Measurements from ENCODE around the gene EDAR. TPM values are rescaled to one million over a fixed set of nuclear protein-coding genes. Genes with fewer than 3 reads are reported as not detected.

Gene EDAR
- total RNA-seq, 5 donors from 2014 or later (not counting 1 experiment from before 2014, with no cell fraction given) = 5.2 to 15.6 (median 7.4) TPM

DNA sequence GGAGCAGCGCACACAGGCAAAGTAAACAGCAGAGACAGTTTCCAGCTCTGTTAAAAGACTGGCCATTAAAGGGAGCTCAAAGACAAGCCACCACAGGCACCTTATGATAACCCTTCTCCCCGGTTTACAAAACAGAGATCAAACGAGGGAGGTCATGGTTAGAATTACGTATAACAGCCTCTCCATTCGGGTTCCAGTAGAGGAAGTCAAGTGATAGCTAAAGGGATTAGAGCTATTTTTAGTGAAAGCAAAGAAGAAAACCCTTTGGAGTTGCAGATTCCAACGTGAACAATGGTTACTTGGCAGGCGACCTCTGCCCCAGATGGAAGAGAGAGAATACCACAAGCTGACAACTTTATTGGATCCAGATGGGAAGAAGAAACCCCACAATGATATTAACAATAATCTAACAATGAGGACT, 31.2 kb upstream of the EDAR start:
- 48% methylated on average over 4 of the region's 7 CpGs for WGBS (ENCODE audit: insufficient coverage)
- Histone ChIP-seq H3K4me1 (ENCODE audit: control insufficient read depth in 1 of 2, extremely low read depth in 1 of 2, insufficient read depth in 2 of 2, low read length in 2 of 2) (peaks cover 4 to 14% of the 10 kb centered on the region in 2 experiments), H3K36me3 (ENCODE audit: control insufficient read depth in 2 of 2, extremely low read depth in 1 of 2, insufficient read depth in 1 of 2, low read length in 1 of 2) (no peaks in the 10 kb centered on the region), H3K27me3 (replicated peaks in 1 of 2; ENCODE audit: control insufficient read depth in 2 of 2, extremely low read depth in 1 of 2, insufficient read depth in 2 of 2, low read length in 1 of 2) (peaks cover 0 to 20% of the 10 kb centered on the region in 2 experiments), H3K27ac (ENCODE audit: low read length) (no peak overlapping the region), H3K9me3 (no peaks in the 10 kb centered on the region), H3K4me3 (ENCODE audit: control insufficient read depth in 1 of 2, extremely low read depth in 1 of 2, low read length in 1 of 2) (no peak overlapping the region)
- no peaks in the 10 kb centered on the region for H3K27me3 Mint-ChIP-seq
- H3K9me3 Mint-ChIP-seq = no peaks in the 10 kb centered on the region
- H3K4me3 Mint-ChIP-seq = peak overlapping the region in 1 of 3 donors; percentile 39
- peak; percentile 31 to 97 (median 80) for ATAC-seq (replicated peaks in 1 of 4)
- ChIA-PET POLR2A (no interaction called here), CTCF (interaction anchor here (0.7 to 1.0 kb wide), 4 partner anchors 8 to 490 kb away, joined by 3 to 8 read pairs (median 3); partner anchors contain the start of gene SH3RF3 (in 1 of the 2))
- peak in 5 of 35 experiments; percentile 9 to 52 (median 18) for DNase-seq
- no peaks in the 10 kb centered on the region for H3K36me3 Mint-ChIP-seq
- peak overlapping the region in 1 of 2 donors; percentile 13 for H3K27ac Mint-ChIP-seq
- peaks cover 16 to 39% (median 37%) of the 10 kb centered on the region in 3 donors for H3K4me1 Mint-ChIP-seq

DNA sequence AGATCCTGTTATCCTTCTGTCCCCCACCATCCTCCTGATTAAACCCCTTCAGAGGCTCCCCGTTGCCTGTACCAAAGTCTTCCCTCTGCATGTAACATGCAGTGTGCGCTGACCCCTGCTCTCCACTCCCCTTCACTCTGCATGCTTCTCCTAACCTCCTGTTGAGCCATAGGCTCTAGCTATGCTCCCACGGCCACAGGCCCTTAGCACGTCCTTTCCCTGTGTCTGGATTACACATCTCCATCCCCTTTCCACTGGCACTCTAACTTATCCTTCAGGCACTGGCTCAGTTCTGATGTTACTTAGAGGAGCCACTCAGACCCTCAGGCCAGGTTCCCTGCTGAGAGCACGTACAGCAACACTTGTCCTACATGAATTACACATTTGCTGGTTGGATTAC, 29.4 kb upstream of the EDAR start:
- no peaks in the 10 kb centered on the region for H3K9me3 Mint-ChIP-seq
- no peaks in the 10 kb centered on the region for H3K36me3 Mint-ChIP-seq
- Histone ChIP-seq H3K4me1 (ENCODE audit: control insufficient read depth in 1 of 2, extremely low read depth in 1 of 2, insufficient read depth in 2 of 2, low read length in 2 of 2) (peaks cover 4 to 14% of the 10 kb centered on the region in 2 experiments), H3K36me3 (ENCODE audit: control insufficient read depth in 2 of 2, extremely low read depth in 1 of 2, insufficient read depth in 1 of 2, low read length in 1 of 2) (no peaks in the 10 kb centered on the region), H3K9me3 (no peaks in the 10 kb centered on the region), H3K4me3 (ENCODE audit: control insufficient read depth in 1 of 2, extremely low read depth in 1 of 2, low read length in 1 of 2) (no peak overlapping the region), H3K27me3 (replicated peaks in 1 of 2; ENCODE audit: control insufficient read depth in 2 of 2, extremely low read depth in 1 of 2, insufficient read depth in 2 of 2, low read length in 1 of 2) (peaks cover 0 to 20% of the 10 kb centered on the region in 2 experiments), H3K27ac (ENCODE audit: low read length) (no peak overlapping the region)
- no peak for DNase-seq
- CTCF ChIA-PET = no interaction called here
- no peaks in the 10 kb centered on the region for H3K27me3 Mint-ChIP-seq
- no peak overlapping the region for H3K4me3 Mint-ChIP-seq
- WGBS (ENCODE audit: insufficient coverage) = 82% methylated on average over 4 of the region's 5 CpGs
- H3K4me1 Mint-ChIP-seq = peaks cover 16 to 39% (median 31%) of the 10 kb centered on the region in 3 donors
- ATAC-seq (replicated peaks in 1 of 4) = no peak
- H3K27ac Mint-ChIP-seq = no peak overlapping the region
- POLR2A ChIA-PET = no interaction called here

DNA sequence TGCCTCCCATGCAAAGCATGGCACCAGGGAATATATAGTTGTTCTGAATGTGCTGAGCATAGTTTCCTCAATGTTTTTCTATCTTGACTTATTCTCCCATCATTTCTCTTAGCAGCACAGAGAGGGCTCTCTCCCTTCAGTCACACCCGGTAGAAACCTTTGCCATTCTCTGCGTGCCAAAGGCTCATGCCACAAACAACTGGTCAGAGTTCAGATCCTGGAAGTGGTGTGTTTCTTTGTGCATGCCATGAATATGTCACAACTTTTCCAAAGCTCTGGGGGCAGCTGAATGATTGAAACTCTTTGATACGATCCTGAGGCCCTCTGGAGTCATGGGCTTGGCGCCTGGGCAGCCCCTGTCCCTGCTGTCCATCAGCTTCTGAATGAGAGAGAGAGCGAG, 28.0 kb upstream of the EDAR start:
- no peak overlapping the region for H3K4me3 Mint-ChIP-seq
- H3K4me3 ChIP-seq (ENCODE audit: control insufficient read depth in 1 of 2, extremely low read depth in 1 of 2, low read length in 1 of 2) = no peak overlapping the region
- no peaks in the 10 kb centered on the region for H3K36me3 Mint-ChIP-seq
- H3K9me3 ChIP-seq = no peaks in the 10 kb centered on the region
- H3K4me1 ChIP-seq (ENCODE audit: control insufficient read depth in 1 of 2, extremely low read depth in 1 of 2, insufficient read depth in 2 of 2, low read length in 2 of 2) = peaks cover 4 to 14% of the 10 kb centered on the region in 2 experiments
- H3K36me3 ChIP-seq (ENCODE audit: control insufficient read depth in 2 of 2, extremely low read depth in 1 of 2, insufficient read depth in 1 of 2, low read length in 1 of 2) = no peaks in the 10 kb centered on the region
- ChIA-PET POLR2A (no interaction called here), CTCF (no interaction called here)
- no peak overlapping the region for H3K27ac Mint-ChIP-seq
- DNase-seq (no peak), ATAC-seq (replicated peaks in 1 of 4) (no peak)
- peaks cover 0 to 19% of the 10 kb centered on the region in 2 experiments for H3K27me3 ChIP-seq (replicated peaks in 1 of 2; ENCODE audit: control insufficient read depth in 2 of 2, extremely low read depth in 1 of 2, insufficient read depth in 2 of 2, low read length in 1 of 2)
- no peak overlapping the region for H3K27ac ChIP-seq (ENCODE audit: low read length)
- WGBS (ENCODE audit: insufficient coverage) = 73% methylated on average over 4 of the region's 5 CpGs
- peaks cover 14 to 39% (median 29%) of the 10 kb centered on the region in 3 donors for H3K4me1 Mint-ChIP-seq
- H3K27me3 Mint-ChIP-seq = no peaks in the 10 kb centered on the region
- no peaks in the 10 kb centered on the region for H3K9me3 Mint-ChIP-seq

DNA sequence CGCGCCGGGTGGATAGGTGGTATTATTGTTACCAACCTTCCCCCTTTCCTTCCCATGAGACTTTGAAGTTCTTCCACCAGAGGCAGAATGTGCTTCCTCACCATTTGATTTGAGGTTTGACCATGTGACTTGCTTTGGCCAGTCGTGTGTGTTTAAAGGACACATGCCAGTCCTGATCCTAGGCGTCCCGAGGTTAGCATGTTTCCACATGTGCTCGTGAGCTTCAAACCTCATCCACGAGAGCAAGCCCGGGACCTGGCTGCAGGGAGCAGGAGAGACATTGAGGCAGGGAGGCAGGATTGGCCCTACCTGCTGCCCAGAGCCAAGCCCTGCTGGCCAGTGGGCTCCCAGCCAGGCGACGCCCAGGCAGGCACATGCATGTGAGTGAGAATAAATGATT, 27.4 kb upstream of the EDAR start:
- ATAC-seq (replicated peaks in 1 of 4) = no peak
- Mint-ChIP-seq H3K4me1 (peaks cover 14 to 39% (median 27%) of the 10 kb centered on the region in 3 donors), H3K27me3 (no peaks in the 10 kb centered on the region), H3K4me3 (no peak overlapping the region), H3K36me3 (no peaks in the 10 kb centered on the region), H3K27ac (no peak overlapping the region), H3K9me3 (no peaks in the 10 kb centered on the region)
- no peak overlapping the region for H3K27ac ChIP-seq (ENCODE audit: low read length)
- 77% methylated on average over 8 of the region's 11 CpGs for WGBS (ENCODE audit: insufficient coverage)
- peaks cover 0 to 13% of the 10 kb centered on the region in 2 experiments for H3K27me3 ChIP-seq (replicated peaks in 1 of 2; ENCODE audit: control insufficient read depth in 2 of 2, extremely low read depth in 1 of 2, insufficient read depth in 2 of 2, low read length in 1 of 2)
- POLR2A ChIA-PET = no interaction called here
- CTCF ChIA-PET = no interaction called here
- DNase-seq = no peak
- peaks cover 4 to 14% of the 10 kb centered on the region in 2 experiments for H3K4me1 ChIP-seq (ENCODE audit: control insufficient read depth in 1 of 2, extremely low read depth in 1 of 2, insufficient read depth in 2 of 2, low read length in 2 of 2)
- H3K36me3 ChIP-seq (ENCODE audit: control insufficient read depth in 2 of 2, extremely low read depth in 1 of 2, insufficient read depth in 1 of 2, low read length in 1 of 2) = no peaks in the 10 kb centered on the region
- H3K9me3 ChIP-seq = no peaks in the 10 kb centered on the region
- H3K4me3 ChIP-seq (ENCODE audit: control insufficient read depth in 1 of 2, extremely low read depth in 1 of 2, low read length in 1 of 2) = no peak overlapping the region

DNA sequence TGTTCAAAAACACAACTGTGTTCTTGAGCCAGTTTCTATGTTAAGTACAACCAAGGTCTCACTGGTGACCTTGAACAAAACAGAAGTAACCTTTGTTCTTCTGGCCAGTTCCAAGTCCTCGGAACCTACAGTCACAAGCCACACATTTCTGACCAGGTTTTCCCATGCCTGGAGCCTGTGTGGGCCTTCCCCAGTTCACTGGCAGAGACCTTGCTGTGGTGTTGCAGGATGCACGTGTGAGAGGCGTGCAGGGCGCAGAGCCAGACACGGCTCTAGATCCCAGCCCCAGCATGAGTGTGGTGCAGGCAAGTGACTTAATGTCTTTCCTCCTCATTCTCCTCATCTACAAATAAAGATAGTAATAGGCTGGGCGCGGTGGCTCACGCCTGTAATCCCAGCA, 25.5 kb upstream of the EDAR start:
- DNase-seq = no peak
- H3K4me3 ChIP-seq (ENCODE audit: control insufficient read depth in 1 of 2, extremely low read depth in 1 of 2, low read length in 1 of 2) = no peak overlapping the region
- no peak for ATAC-seq (replicated peaks in 1 of 4)
- ChIA-PET POLR2A (no interaction called here), CTCF (no interaction called here)
- H3K9me3 ChIP-seq = no peaks in the 10 kb centered on the region
- no peak overlapping the region for H3K27ac Mint-ChIP-seq
- H3K27me3 Mint-ChIP-seq = no peaks in the 10 kb centered on the region
- peaks cover 0 to 8% of the 10 kb centered on the region in 2 experiments for H3K27me3 ChIP-seq (replicated peaks in 1 of 2; ENCODE audit: control insufficient read depth in 2 of 2, extremely low read depth in 1 of 2, insufficient read depth in 2 of 2, low read length in 1 of 2)
- H3K9me3 Mint-ChIP-seq = no peaks in the 10 kb centered on the region
- no peaks in the 10 kb centered on the region for H3K36me3 Mint-ChIP-seq
- no peak overlapping the region for H3K27ac ChIP-seq (ENCODE audit: low read length)
- WGBS (ENCODE audit: insufficient coverage) = 100% methylated on average over 1 of the region's 8 CpGs
- H3K36me3 ChIP-seq (ENCODE audit: control insufficient read depth in 2 of 2, extremely low read depth in 1 of 2, insufficient read depth in 1 of 2, low read length in 1 of 2) = no peaks in the 10 kb centered on the region
- no peak overlapping the region for H3K4me3 Mint-ChIP-seq
- H3K4me1 ChIP-seq (ENCODE audit: control insufficient read depth in 1 of 2, extremely low read depth in 1 of 2, insufficient read depth in 2 of 2, low read length in 2 of 2) = peaks cover 4% of the 10 kb centered on the region in 2 experiments
- H3K4me1 Mint-ChIP-seq = peaks cover 11 to 44% (median 20%) of the 10 kb centered on the region in 3 donors

DNA sequence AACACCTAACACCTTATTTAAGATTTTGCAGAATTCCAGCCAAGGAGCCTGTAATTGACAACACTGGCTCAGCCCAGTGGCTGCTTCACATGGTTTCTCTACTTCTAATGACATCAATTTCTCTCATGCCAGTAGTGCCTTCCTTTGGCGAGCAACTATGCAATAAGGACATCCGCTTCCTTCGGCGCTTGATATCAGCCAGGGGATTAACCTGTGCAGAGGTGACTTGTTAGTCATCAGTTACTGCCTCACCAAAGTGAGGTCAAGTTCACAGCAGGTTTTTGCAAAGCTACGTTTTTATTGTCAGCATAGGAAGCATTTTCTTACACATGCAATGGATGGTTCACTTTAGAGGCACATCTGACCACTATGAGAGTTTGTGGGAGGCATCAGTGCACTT, 24.0 kb upstream of the EDAR start:
- Histone ChIP-seq H3K4me3 (ENCODE audit: control insufficient read depth in 1 of 2, extremely low read depth in 1 of 2, low read length in 1 of 2) (no peak overlapping the region), H3K4me1 (ENCODE audit: control insufficient read depth in 1 of 2, extremely low read depth in 1 of 2, insufficient read depth in 2 of 2, low read length in 2 of 2) (peaks cover 4% of the 10 kb centered on the region in 2 experiments), H3K36me3 (ENCODE audit: control insufficient read depth in 2 of 2, extremely low read depth in 1 of 2, insufficient read depth in 1 of 2, low read length in 1 of 2) (no peaks in the 10 kb centered on the region), H3K27ac (ENCODE audit: low read length) (no peak overlapping the region), H3K9me3 (no peaks in the 10 kb centered on the region), H3K27me3 (replicated peaks in 1 of 2; ENCODE audit: control insufficient read depth in 2 of 2, extremely low read depth in 1 of 2, insufficient read depth in 2 of 2, low read length in 1 of 2) (peaks cover 0 to 3% of the 10 kb centered on the region in 2 experiments)
- H3K27me3 Mint-ChIP-seq = no peaks in the 10 kb centered on the region
- peaks cover 11 to 32% (median 16%) of the 10 kb centered on the region in 3 donors for H3K4me1 Mint-ChIP-seq
- H3K36me3 Mint-ChIP-seq = no peaks in the 10 kb centered on the region
- no peak overlapping the region for H3K27ac Mint-ChIP-seq
- 100% methylated on average over 4 of the region's 5 CpGs for WGBS (ENCODE audit: insufficient coverage)
- no peak overlapping the region for H3K4me3 Mint-ChIP-seq
- DNase-seq (no peak), ATAC-seq (replicated peaks in 1 of 4) (no peak)
- H3K9me3 Mint-ChIP-seq = no peaks in the 10 kb centered on the region
- CTCF ChIA-PET = interaction anchor here (0.6 to 1.1 kb wide), 2 partner anchors 11 to 24 kb away, joined by 3 to 4 read pairs; no protein-coding TSS in a partner anchor
- POLR2A ChIA-PET = no interaction called here
